GM19238 (cell line): ENCODE measurements around the gene COL8A1.
"Not testable (repeated sequence)": the region's sequence is repeated elsewhere in the genome, so short reads cannot be mapped to it uniquely, and the experiment has no call there.

Experiments used
- DNase-seq: peaks from one replicate; pipeline ENCODE4 v3.0.0; 2011; ENCODE audit warnings: low spot score; ENCODE audit not compliant: insufficient read length

Gene COL8A1

GRCh38 chr3:99708207-99708745 is 69.9 kb downstream of the COL8A1 start:
- no peak for DNase-seq

GRCh38 chr3:99709686-99710085 is 71.3 kb downstream of the COL8A1 start:
- no peak for DNase-seq

- DNase-seq: no peak
These were observed 71.7 kb downstream of the COL8A1 start for GRCh38 chr3:99710094-99710493.

DNA sequence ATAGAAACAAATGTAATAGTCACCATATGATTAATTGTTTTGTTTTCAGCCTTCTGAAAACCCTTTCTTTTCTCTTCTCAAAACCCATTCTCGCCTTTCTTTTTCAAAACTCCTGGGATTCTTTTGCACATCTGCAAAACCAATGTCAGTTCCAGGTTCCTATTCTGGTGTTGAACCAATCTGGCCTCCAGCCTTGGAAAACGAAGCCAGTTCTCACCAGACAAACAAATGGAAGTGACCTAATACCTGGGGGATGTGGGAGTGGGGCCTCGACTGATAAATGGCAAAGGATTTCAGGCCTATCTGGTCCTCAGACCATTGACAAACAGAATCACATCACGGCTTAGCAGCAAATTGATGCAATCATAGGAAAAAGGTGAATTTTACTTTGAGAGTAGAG is 73.0 kb downstream of the COL8A1 start:
- no peak for DNase-seq

- no peak for DNase-seq
These were observed 74.0 kb downstream of the COL8A1 start for GRCh38 chr3:99712291-99712954.

GRCh38 chr3:99713440-99713839 is 75.0 kb downstream of the COL8A1 start:
- DNase-seq: no peak

DNA sequence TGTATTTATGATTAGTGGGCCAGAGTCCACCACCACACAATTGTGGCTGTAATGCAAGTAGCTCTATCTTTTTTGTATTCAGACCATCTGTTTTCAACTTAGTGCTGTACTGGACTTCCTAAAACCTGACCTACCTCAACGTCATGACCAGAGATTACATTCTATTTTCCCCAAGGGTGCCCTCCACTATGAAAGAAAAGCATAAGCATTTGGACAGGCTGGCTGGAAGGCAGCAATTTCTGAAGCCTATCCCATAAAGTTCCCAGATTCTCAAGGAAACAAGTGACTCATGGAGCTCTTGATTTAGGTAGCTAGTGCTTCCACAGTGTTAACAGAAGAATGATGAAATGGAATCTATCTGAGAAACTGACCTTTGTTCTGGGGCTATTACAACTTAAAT is 75.8 kb downstream of the COL8A1 start:
- DNase-seq: no peak

DNA sequence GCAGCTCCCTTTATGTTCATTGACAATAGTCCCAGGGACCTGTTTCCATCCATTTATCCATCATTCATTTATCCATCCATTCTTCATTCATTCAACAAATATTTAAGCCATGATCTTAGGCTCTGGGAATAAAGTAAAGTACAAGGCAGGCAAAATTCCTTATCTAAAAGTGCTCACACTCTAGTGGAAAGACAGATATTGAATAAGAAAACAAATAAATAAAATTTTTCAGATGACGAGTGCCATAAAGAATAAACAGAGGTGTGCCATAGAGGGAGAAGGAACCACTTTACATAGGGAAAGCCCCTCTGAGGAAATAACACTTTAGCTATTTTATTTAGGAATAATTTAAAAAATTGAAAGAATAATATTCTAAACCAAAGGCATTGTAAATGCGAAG is 76.2 kb downstream of the COL8A1 start:
- no peak for DNase-seq

GRCh38 chr3:99716463-99716995 is 78.1 kb downstream of the COL8A1 start:
- DNase-seq: no peak

DNA sequence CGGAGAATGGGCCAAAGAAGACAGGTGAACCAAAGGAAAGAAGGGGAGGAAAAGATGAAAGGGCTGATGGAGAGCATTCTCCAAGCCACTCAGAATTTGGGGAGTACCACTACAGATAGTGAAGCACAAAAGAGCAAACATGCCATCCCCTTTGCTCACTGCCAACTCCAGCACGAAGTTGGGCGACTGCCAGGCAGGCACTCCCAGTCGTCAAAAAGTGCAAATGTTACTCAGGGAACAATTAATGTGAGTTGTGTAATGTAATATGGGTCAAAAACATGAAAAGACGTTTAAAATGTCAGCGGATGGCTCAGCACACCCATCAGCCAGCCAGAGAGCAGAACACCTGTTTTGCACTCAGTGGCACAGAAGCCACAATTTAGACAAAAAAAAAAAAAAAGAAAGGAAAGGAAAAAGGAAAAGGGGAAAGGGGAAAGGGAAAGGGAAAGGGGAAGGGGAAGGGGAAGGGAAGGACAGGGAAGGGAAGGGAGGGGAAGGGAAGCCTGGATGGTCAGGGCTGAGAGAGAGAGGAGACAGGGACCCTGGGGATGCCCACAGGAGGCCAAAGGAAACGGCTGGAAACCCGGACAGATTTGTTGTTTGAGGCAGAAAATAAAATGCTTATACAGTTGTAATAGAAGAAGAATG is 82.7 kb downstream of the COL8A1 start:
- no peak for DNase-seq

GRCh38 chr3:99721633-99722007 is 83.2 kb downstream of the COL8A1 start:
- no peak for DNase-seq

DNA sequence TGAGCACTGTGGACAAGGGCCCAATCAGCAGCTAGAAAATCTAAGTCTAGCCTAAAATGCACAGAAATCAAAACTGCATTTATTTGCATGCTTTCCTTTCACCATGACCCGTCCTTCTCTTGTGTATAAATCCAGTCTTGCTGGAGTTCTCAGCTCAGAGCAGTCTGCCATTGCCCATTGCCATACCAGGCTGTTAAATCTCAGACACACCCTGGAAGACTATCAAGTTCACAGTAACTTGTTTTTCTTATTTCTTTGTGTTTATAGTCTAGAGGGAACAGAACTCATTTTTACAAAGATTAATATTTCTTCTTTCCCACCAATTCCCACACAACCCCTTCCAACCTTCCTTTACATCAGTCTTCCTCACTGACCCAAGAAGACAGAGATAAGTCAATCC is 85.9 kb downstream of the COL8A1 start:
- no peak for DNase-seq

GRCh38 chr3:99730870-99731269 is 92.5 kb downstream of the COL8A1 start:
- DNase-seq: no peak

GRCh38 chr3:99731499-99731898 is 93.1 kb downstream of the COL8A1 start:
- no peak for DNase-seq

DNA sequence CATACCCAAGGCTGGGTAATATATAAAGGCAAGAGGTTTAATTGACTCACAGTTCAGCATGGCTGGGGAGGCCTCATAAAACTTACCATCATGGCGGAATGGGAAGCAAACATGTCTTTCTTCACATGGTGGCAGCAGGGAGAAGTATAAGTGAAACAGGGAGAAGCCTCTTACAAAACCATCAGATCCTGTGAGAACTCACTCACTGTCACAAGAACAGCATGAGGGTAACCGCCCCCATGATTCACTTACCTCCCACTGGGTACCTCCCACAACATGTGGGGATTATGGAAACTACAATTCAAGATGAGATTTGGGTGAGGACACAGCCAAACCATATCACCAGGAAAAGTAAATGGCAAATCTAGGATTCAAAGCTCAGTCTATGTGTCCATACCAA is 102.0 kb downstream of the COL8A1 start:
- not testable (repeated sequence) for DNase-seq

- no peak for DNase-seq
These were observed 103.2 kb downstream of the COL8A1 start for GRCh38 chr3:99741588-99741987.

DNA sequence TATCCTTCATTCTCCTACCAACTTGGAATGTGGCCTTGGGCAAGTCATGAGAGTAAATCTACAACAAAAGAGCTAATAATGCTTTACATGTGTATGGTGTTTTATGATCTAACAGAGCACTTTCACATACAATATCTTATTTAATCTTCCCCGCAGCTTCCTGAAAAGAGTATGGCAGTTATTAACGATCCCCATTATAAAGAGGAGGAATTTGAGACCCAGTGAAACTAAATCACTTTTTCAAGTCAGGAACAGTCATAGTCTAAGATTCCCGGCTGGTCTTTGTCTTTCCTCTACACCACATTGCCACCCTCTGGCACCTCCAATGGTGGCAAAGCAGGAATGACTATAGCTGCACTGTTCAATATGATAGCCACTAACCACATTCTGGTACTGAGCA is 109.5 kb downstream of the COL8A1 start:
- no peak for DNase-seq

- no peak for DNase-seq
These were observed 113.3 kb downstream of the COL8A1 start for GRCh38 chr3:99751649-99752048.

DNA sequence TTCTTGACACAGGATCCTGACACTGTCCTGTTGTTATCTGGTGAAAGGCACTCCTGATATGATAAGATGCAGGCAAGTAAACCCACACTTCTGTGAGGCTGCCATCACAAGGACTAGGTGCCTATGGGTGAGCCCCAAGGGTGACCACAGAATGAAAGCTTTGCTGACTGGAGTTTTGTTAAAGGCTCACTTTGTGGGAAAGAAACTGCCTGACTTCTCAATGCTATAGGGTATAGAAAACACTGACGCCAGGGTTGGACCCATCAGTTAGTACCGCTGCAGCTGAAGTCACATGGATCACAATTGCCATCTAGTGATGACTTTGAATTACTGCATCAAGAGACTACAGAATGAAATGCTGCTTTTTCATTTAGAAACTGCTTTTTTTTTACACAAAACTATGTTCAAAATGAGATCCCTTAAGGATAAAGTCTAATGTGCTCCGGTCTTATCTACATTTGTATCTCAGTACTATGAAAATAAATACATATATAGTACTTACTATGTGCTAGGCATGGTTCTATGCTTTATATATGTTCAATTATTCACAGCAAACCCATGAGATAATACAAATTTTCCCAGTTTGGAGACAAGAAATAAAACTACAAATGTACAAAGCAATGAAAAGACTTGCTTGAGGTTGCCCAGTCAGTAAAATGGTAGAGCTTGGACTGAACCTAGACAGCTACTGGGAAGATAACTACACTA is 115.0 kb downstream of the COL8A1 start:
- DNase-seq: no peak

GRCh38 chr3:99755831-99756230 is 117.4 kb downstream of the COL8A1 start:
- DNase-seq: no peak

GRCh38 chr3:99757966-99758365 is 119.6 kb downstream of the COL8A1 start:
- DNase-seq: no peak

DNA sequence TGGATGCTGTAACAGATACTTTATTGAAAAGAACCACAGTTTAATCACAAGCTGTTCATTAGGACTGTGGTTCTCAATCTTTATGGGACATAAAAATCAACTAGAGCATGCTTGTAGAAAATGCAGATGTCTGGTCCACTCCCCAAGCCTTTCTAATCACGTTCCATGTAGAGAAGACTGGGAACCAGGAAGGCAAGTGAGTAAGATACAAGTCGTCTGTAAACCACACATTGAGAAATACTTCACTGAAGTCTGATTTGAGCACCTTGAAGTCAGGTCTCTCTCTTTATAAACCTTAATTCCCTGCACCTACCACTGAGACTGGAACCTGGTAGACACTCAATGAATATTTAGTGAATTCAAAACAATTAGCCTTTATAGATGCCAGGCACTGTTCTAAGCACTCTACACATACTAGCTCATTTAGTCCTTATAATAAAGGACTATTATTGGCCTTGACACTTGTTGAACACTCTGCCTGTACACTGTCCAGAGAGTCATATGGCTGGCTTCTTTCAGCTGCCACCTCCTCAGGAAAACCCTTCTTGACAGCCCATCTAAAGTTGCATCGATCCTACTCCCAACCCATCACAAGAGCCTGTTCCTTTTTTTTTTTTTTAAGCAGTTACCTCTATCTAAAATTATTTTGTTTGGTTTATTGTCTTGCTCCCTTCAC is 120.2 kb downstream of the COL8A1 start:
- DNase-seq: no peak
